CD4-positive, CD25-positive, alpha-beta regulatory T cell (primary cell): Measurements from ENCODE around the gene TMCO6. TPM values are rescaled to one million over a fixed set of nuclear protein-coding genes. Genes with fewer than 3 reads are reported as not detected.
A peak's percentile ranks its signal among the peaks of the same experiment; 100 is the strongest.
"Not testable (repeated sequence)": the region's sequence is repeated elsewhere in the genome, so short reads cannot be mapped to it uniquely, and the experiment has no call there.

Experiments
- ATAC-seq, 2 donors: fragments of 150-1000 bp; cut with Tn5 transposase; one replicate each; pipeline ENCODE4 v1.10.0; 2021; ENCODE audit warnings: low read depth in 2 of 2, moderate number of reproducible peaks in 2 of 2, moderate library complexity in 1 of 2
- DNase-seq, 3 donors: peaks; one replicate each; pipeline versions ENCODE4 v3.0.0 to v3.0.0-alpha.2; 2012 to 2022; ENCODE audit warnings: mixed read lengths in 1 of 3
- H3K27ac ChIP-seq: one replicate; pipeline ENCODE4 v1.7.0; 2013; ENCODE audit warnings: mild to moderate bottlenecking, low read length; ENCODE audit not compliant: insufficient read depth, poor library complexity, severe bottlenecking
- H3K27me3 ChIP-seq: one replicate; pipeline ENCODE4 v1.7.0; 2013; ENCODE audit warnings: low read length; ENCODE audit not compliant: control insufficient read depth, insufficient read depth
- H3K36me3 ChIP-seq: one replicate; pipeline ENCODE4 v1.7.0; 2013; ENCODE audit warnings: mild to moderate bottlenecking, low read length, moderate library complexity; ENCODE audit not compliant: control insufficient read depth, insufficient read depth
- H3K4me1 ChIP-seq: 2 replicates; pipeline ENCODE4 v1.7.0; 2013; ENCODE audit warnings: mild to moderate bottlenecking, low read length; ENCODE audit not compliant: insufficient read depth, control insufficient read depth, poor library complexity, severe bottlenecking
- H3K4me3 ChIP-seq: one replicate; pipeline ENCODE4 v1.7.0; 2013; ENCODE audit warnings: low read depth, mild to moderate bottlenecking, low read length, moderate library complexity
- H3K9me3 ChIP-seq, 2 experiments: 1 replicate in 1 of 2; 2 replicates in 1 of 2; pipeline ENCODE4 v1.7.0; 2013; ENCODE audit warnings: low read length in 2 of 2, mild to moderate bottlenecking in 1 of 2, moderate library complexity in 1 of 2; ENCODE audit not compliant: control insufficient read depth in 2 of 2
- H3K27ac Mint-ChIP-seq, 3 donors: one replicate each; pipeline ENCODE4 v1.8.0; 2020 to 2022; ENCODE audit warnings: mild to moderate bottlenecking in 3 of 3, mixed read lengths in 3 of 3, moderate library complexity in 2 of 3
- H3K27me3 Mint-ChIP-seq: one replicate; pipeline ENCODE4 v1.8.0; 2022; ENCODE audit warnings: mild to moderate bottlenecking, mixed read lengths
- H3K36me3 Mint-ChIP-seq: one replicate; pipeline ENCODE4 v1.8.0; 2020; ENCODE audit warnings: mixed read lengths
- H3K4me1 Mint-ChIP-seq, 4 donors: one replicate each; pipeline ENCODE4 v1.8.0; 2020 to 2022; ENCODE audit warnings: mixed read lengths in 4 of 4, mild to moderate bottlenecking in 1 of 4
- H3K4me3 Mint-ChIP-seq, 4 donors: one replicate each; pipeline ENCODE4 v1.8.0; 2020 to 2022; ENCODE audit warnings: mild to moderate bottlenecking in 4 of 4, mixed read lengths in 4 of 4, moderate library complexity in 3 of 4
- H3K9me3 Mint-ChIP-seq, 7 donors: one replicate each; pipeline ENCODE4 v1.8.0; 2020 to 2022; ENCODE audit warnings: mixed read lengths in 7 of 7, mild to moderate bottlenecking in 3 of 7, moderate library complexity in 2 of 7
- polyA plus RNA-seq, 4 donors: library from polyadenylated mRNA; unstranded; fragments of 300-500 nt; fragmentation: Illumina TruSeq; gene quantifications; one replicate each; pipeline ENCODE4 v1.2.3, GENCODE V29; 2021
- total RNA-seq: library from RNA; stranded (reverse); gene quantifications from one replicate; pipeline ENCODE4 v1.2.3, GENCODE V29; 2022

The TMCO6 gene
- total and polyA plus RNA-seq, 5 donors from 2014 or later: 17.0 to 24.1 (median 18.6) TPM

DNA sequence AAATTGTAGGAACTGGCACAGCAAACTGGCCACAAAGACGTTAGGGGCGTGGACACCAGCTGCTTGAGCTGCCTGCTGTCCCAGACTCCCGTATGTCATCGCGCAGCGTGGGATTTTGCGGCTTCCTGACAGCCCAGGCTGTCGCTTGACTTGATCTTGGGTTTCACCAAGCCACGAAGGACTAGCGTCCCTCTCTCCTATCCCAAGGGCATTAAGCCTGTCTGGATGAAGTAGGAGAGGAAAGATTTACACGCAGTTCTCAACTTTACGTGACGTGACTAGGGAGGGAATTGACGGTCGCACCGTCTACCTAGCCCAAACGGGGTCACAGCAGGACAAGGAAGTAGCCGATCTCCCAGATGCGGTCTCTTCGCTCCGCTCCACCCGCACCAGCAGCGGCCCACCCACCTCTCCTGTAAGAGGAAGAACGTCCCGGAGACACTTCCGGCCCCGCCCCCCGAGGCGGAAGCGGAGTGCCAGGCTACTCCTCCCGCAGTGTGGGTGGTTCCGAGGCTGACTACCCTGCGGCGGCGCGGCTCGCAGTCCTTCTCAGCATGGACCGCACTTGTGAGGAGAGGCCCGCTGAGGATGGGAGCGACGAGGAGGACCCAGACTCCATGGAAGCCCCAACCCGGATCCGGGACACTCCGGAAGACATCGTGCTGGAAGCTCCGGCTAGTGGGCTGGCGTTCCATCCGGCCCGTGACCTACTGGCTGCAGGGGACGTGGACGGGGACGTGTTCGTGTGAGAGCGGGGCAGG is 25.3 kb downstream of the TMCO6 start, which contains the start of gene WDR55:
WDR55 (plus strand) TSS at position 546 of the 761 bp plus-strand sequence; CDS start at position 555, 9 bp downstream.
- Mint-ChIP-seq H3K36me3 (peaks cover 50% of the 10 kb centered on the region), H3K27ac (peak within 1 kb of the TSS; percentile 96 to 99 (median 97)), H3K4me1 (peaks cover 5 to 47% (median 25%) of the 10 kb centered on the region in 4 donors), H3K4me3 (peak within 1 kb of the TSS; percentile 97 to 99 (median 98)), H3K9me3 (peaks cover 0 to 2% (median 0%) of the 10 kb centered on the region in 7 donors), H3K27me3 (no peaks in the 10 kb centered on the region)
- Histone ChIP-seq H3K4me1 (peaks cover 30% of the 10 kb centered on the region), H3K27me3 (no peaks in the 10 kb centered on the region), H3K4me3 (peak within 1 kb of the TSS; percentile 98), H3K9me3 (no peaks in the 10 kb centered on the region), H3K36me3 (peaks cover 57% of the 10 kb centered on the region), H3K27ac (peak within 1 kb of the TSS; percentile 97)
- ATAC-seq (peak; percentile 95 to 97), DNase-seq (peak; percentile 92 to 97 (median 96))

DNA sequence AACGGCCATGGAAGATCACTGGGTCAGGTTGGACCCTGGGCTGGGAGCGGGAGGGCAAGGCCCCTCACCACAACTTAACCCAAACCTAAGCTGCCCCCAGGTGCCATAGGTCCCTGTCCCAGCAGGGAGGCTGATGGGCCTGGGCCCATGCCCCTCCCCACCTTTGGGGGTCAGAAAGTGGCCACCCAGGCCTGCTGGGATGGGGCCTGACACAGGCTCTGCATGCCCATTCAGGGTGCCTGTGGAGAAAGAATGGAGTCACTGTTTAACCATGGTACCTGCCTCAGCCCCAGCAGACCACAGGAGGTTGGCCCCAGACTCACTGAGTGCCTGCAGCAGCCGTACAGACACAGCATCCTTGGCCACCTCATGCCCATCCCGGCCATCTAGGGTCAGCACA is 31.8 kb downstream of the TMCO6 start:
- DNase-seq, H3K27ac Mint-ChIP-seq, H3K27me3 Mint-ChIP-seq, H3K9me3 Mint-ChIP-seq, ATAC-seq, H3K4me3 ChIP-seq, H3K9me3 ChIP-seq, H3K27me3 ChIP-seq, H3K27ac ChIP-seq: not testable (repeated sequence)
- Histone ChIP-seq H3K36me3 (peaks cover 62% of the 10 kb centered on the region), H3K4me1 (peaks cover 13% of the 10 kb centered on the region)
- Mint-ChIP-seq H3K4me3 (peak overlapping the region in 1 of 4 donors; percentile 43), H3K36me3 (peaks cover 30% of the 10 kb centered on the region), H3K4me1 (peaks cover 5 to 28% (median 19%) of the 10 kb centered on the region in 4 donors)

DNA sequence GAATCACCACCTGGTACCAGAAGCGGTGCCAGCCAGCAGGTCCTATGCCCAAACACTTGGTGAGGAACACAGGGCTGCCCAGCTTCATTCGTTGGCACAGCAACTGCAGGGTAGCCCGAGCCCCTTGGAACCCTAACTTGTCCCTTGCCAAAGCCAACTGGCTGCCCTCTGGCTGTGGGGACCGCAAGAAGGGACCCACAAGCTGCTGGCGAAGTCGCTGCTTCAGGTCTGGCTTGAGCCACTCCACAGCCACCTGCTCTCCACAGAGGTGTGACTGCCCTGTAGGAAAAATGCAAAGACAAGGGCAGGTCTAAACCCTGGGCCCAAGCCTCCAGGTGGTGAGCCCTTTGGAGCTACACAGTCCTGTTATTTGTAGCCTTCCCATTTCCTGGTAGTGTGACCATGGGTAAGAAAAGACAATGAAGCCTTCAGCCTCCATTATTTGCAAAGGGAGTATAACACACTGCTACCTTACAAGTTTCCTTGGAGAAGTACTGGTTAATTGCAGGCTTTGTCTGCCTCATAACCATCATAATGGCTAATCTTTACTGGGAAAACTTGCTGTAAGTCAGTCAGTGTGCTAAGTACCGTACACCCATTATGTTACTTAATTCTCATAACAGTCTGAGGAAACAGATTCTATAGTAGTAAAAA is 32.3 kb downstream of the TMCO6 start:
- peaks cover 68% of the 10 kb centered on the region for H3K36me3 ChIP-seq
- H3K9me3 ChIP-seq: no peaks in the 10 kb centered on the region
- H3K4me3 Mint-ChIP-seq: no peak overlapping the region
- no peaks in the 10 kb centered on the region for H3K27me3 Mint-ChIP-seq
- H3K36me3 Mint-ChIP-seq: peaks cover 36% of the 10 kb centered on the region
- DNase-seq (no peak), ATAC-seq (no peak)
- H3K9me3 Mint-ChIP-seq: peaks cover 0 to 2% (median 0%) of the 10 kb centered on the region in 7 donors
- H3K27me3 ChIP-seq: no peaks in the 10 kb centered on the region
- peaks cover 8% of the 10 kb centered on the region for H3K4me1 ChIP-seq
- peaks cover 1 to 22% (median 14%) of the 10 kb centered on the region in 4 donors for H3K4me1 Mint-ChIP-seq
- H3K27ac ChIP-seq: no peak overlapping the region
- no peak overlapping the region for H3K27ac Mint-ChIP-seq
- H3K4me3 ChIP-seq: no peak overlapping the region

DNA sequence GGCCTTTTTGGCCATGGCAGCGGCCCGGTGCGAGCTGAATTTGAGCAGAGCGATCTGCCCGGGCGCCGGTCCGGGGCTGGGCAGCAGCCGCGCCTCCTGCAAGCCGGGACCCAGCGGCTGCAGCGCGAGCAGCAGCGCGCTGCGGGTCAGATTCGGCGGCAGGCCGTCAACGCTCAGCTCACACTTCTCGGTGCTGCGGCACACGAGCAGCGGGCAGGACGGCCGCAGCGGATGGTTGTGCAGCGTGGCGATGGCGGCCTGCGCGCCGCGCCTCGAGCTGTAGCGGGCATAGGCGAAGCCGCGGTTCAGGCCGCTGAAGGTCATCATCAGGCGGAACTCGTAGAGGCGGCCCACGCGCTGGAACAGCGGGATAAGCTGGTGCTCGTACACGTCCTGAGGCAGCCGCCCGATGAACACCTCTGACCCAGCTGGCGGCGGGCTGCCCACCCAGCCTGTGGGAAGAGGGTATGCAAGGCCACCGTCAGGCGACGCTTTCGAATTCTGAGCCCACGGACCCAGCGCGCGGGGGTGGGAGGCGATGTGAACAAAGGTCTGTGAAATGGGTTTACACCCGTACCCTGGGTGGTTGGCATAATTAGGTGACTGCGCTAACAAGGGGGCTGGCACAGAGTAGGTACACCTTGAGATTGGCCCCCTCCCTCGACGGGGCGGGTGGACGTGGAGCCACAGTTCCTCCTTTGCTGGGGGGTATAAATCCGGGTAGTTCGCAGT is 33.4 kb downstream of the TMCO6 start:
- Histone ChIP-seq H3K36me3 (peaks cover 72% of the 10 kb centered on the region), H3K27me3 (no peaks in the 10 kb centered on the region), H3K27ac (no peak overlapping the region), H3K4me3 (no peak overlapping the region), H3K9me3 (no peaks in the 10 kb centered on the region), H3K4me1 (no peaks in the 10 kb centered on the region)
- Mint-ChIP-seq H3K4me1 (peaks cover 0 to 12% (median 4%) of the 10 kb centered on the region in 4 donors), H3K36me3 (peaks cover 40% of the 10 kb centered on the region), H3K4me3 (no peak overlapping the region), H3K27me3 (no peaks in the 10 kb centered on the region), H3K9me3 (no peaks in the 10 kb centered on the region), H3K27ac (no peak overlapping the region)
- peak in 1 of 2 donors; percentile 25 for ATAC-seq
- no peak for DNase-seq

DNA sequence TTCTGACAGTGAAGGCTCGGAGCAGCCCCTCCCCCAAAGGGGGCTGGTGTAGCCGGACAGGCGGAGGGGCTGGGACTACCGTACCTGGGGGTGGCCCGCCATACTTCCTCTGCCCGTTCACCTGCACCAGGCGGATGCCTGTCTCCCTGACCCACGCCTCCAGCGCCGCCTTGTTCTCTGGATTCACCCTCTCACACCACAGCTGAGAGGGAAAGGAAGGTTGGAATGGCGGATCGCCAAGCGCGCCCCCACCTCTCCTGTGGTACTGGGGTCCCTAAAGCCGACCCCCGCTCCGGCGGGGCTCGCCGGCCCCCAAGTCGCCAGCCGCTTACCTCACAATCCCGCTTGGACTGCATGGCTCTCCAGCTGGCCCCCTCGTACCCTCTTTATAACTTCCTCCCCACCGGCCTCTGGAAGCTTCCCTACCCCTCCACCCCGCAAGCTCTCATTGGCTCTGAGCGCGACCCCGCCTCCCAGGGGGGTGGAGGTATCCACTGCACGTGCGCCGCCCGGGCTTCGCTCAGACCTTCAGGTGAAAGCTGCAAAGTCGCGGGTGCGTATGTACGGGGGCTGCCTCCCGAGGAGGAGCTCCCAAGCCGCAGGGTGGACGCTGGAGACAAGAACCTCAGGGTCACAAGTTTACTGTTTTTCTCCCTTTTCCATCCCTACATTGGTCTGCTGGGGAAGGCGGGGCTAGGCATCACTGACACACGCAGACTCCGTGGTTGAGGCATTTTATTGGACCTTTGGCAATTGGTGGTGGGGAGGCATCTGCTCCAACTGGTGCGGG is 34.1 kb downstream of the TMCO6 start, which contains the start of gene DND1:
DND1 (minus strand) TSS at position 390 of the 790 bp plus-strand sequence; CDS start at position 356, 34 bp downstream.
- peak within 1 kb of the TSS in 1 of 4 donors; percentile 54 for H3K4me3 Mint-ChIP-seq
- Histone ChIP-seq H3K27me3 (no peaks in the 10 kb centered on the region), H3K36me3 (peaks cover 73% of the 10 kb centered on the region), H3K9me3 (no peaks in the 10 kb centered on the region), H3K4me1 (no peaks in the 10 kb centered on the region), H3K27ac (no peak within 1 kb of the TSS), H3K4me3 (no peak within 1 kb of the TSS)
- H3K36me3 Mint-ChIP-seq: peaks cover 35% of the 10 kb centered on the region
- H3K27ac Mint-ChIP-seq: peak within 1 kb of the TSS in 1 of 3 donors; percentile 38
- H3K9me3 Mint-ChIP-seq: no peaks in the 10 kb centered on the region
- no peaks in the 10 kb centered on the region for H3K27me3 Mint-ChIP-seq
- ATAC-seq: no peak
- DNase-seq: no peak
- peaks cover 0 to 5% (median 0%) of the 10 kb centered on the region in 4 donors for H3K4me1 Mint-ChIP-seq

DNA sequence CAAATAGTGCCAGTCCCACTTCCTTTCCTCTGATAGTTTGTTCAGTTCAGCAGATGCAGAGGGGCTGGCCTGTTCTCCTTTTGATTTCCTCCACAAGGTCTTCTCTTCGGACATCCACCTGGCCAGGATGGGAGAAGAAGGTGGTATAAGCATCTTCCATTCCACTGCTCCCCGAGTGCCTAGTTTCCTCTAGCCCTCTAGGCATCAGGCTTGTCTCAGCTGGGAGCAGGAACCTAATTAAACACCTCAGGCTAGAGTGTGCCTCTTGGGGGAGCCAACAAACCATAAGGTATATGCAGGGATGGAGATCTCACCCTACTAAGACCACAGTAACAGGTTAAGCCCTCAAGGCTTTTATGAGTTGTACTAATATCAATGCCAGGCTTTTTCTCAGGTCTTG is 35.0 kb downstream of the TMCO6 start:
- H3K36me3 Mint-ChIP-seq: peaks cover 34% of the 10 kb centered on the region
- Histone ChIP-seq H3K36me3 (peaks cover 70% of the 10 kb centered on the region), H3K27me3 (no peaks in the 10 kb centered on the region), H3K4me1 (no peaks in the 10 kb centered on the region), H3K9me3 (no peaks in the 10 kb centered on the region), H3K27ac (no peak overlapping the region), H3K4me3 (no peak overlapping the region)
- DNase-seq: no peak
- no peak for ATAC-seq
- H3K27ac Mint-ChIP-seq: peak overlapping the region in 1 of 3 donors; percentile 38
- no peaks in the 10 kb centered on the region for H3K9me3 Mint-ChIP-seq
- H3K4me1 Mint-ChIP-seq: no peaks in the 10 kb centered on the region
- peak overlapping the region in 1 of 4 donors; percentile 54 for H3K4me3 Mint-ChIP-seq
- H3K27me3 Mint-ChIP-seq: no peaks in the 10 kb centered on the region

DNA sequence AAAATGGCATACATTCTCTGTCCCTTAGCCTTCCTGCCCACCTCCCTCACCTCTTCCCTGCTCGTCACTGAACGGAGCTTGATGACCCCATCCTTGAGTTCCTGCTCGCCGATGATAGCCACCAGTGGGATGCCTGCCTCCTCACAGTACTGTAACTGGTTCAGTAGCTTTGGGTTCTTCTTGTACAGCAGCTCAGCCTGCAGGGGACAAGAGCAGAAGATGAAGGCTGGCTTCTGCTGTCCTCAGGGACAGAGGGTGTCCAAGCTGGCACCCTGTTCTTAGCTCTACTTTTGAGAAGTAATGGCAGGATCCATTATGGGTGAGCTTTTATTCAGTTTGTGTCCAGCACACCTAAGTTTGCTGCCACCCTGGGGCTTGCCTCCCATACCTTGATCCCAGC is 35.4 kb downstream of the TMCO6 start:
- Mint-ChIP-seq H3K9me3 (no peaks in the 10 kb centered on the region), H3K4me1 (no peaks in the 10 kb centered on the region), H3K4me3 (no peak overlapping the region), H3K27me3 (no peaks in the 10 kb centered on the region), H3K36me3 (peaks cover 30% of the 10 kb centered on the region), H3K27ac (peak overlapping the region in 1 of 3 donors; percentile 38)
- ATAC-seq (no peak), DNase-seq (no peak)
- Histone ChIP-seq H3K4me1 (no peaks in the 10 kb centered on the region), H3K9me3 (no peaks in the 10 kb centered on the region), H3K27me3 (no peaks in the 10 kb centered on the region), H3K4me3 (no peak overlapping the region), H3K36me3 (peaks cover 70% of the 10 kb centered on the region), H3K27ac (no peak overlapping the region)
